NCI-H1694 (cell line): Measurements from ENCODE around the gene SMIM35.
"Not testable (repeated sequence)": the region's sequence is repeated elsewhere in the genome, so short reads cannot be mapped to it uniquely, and the experiment has no call there.

Source experiments
- DNase-seq: peaks from one replicate; lab custom pipeline; 2025; lab: John Stamatoyannopoulos, UW

Gene SMIM35

GRCh38 chr11:117983163-117983475 lies 103.6 kb downstream of the SMIM35 start:
- DNase-seq, result no peak

- DNase-seq, result no peak
Measured at GRCh38 chr11:117980720-117981119, 106.0 kb downstream of the SMIM35 start.

GRCh38 chr11:117980280-117980679 lies 106.5 kb downstream of the SMIM35 start:
- DNase-seq, result no peak

- no peak for DNase-seq
Measured at GRCh38 chr11:117979481-117980211, 107.1 kb downstream of the SMIM35 start.

- DNase-seq, result no peak
Measured at GRCh38 chr11:117978991-117979390, 107.8 kb downstream of the SMIM35 start.

GRCh38 chr11:117978291-117978910 lies 108.4 kb downstream of the SMIM35 start:
- not testable (repeated sequence) for DNase-seq

GRCh38 chr11:117977612-117978264 lies 109.0 kb downstream of the SMIM35 start:
- not testable (repeated sequence) for DNase-seq

- DNase-seq, result no peak
Measured at GRCh38 chr11:117977029-117977428, 109.7 kb downstream of the SMIM35 start.

GRCh38 chr11:117976445-117976844 lies 110.3 kb downstream of the SMIM35 start:
- no peak for DNase-seq

- no peak for DNase-seq
Measured at GRCh38 chr11:117973503-117973860, 113.3 kb downstream of the SMIM35 start.

- DNase-seq, result no peak
Measured at GRCh38 chr11:117972629-117973502, 113.9 kb downstream of the SMIM35 start.

GRCh38 chr11:117972044-117972443 lies 114.7 kb downstream of the SMIM35 start:
- DNase-seq, result no peak

- DNase-seq, result no peak
Measured at GRCh38 chr11:117970400-117971024, 116.3 kb downstream of the SMIM35 start.

- no peak for DNase-seq
Measured at GRCh38 chr11:117969160-117969991, 117.4 kb downstream of the SMIM35 start.

GRCh38 chr11:117966908-117967307 lies 119.9 kb downstream of the SMIM35 start:
- DNase-seq, result no peak

- DNase-seq, result no peak
Measured at GRCh38 chr11:117962826-117963225, 123.9 kb downstream of the SMIM35 start.

- no peak for DNase-seq
Measured at GRCh38 chr11:117961896-117962295, 124.9 kb downstream of the SMIM35 start.

GRCh38 chr11:117960406-117960805 lies 126.4 kb downstream of the SMIM35 start:
- DNase-seq, result no peak

- no peak for DNase-seq
Measured at GRCh38 chr11:117959438-117960149, 127.2 kb downstream of the SMIM35 start.

- DNase-seq, result no peak
Measured at GRCh38 chr11:117958949-117959348, 127.8 kb downstream of the SMIM35 start.
